T-helper 1 cell treated with Interleukin-12 subunit alpha and Interleukin-12 subunit beta and Interleukin-4 antibody, amounts not matched to agents 30 ng/mL and 1 ng/mL, for 36 hours (primary cell): ENCODE measurements around the gene MVD. TPM values are rescaled to one million over a fixed set of nuclear protein-coding genes. Genes with fewer than 3 reads are reported as not detected.

Experiments
- intact Hi-C: fragments of 100-400 bp; cut with micrococcal nuclease; formaldehyde crosslinking; loops from one replicate; pipeline ENCODE4 v1.15.1; 2024
- total RNA-seq: library from RNA; stranded (reverse); gene quantifications from 2 replicates; pipeline ENCODE4 v1.2.3, GENCODE V29; 2022

Gene MVD
- total RNA-seq, 1 donor from 2014 or later: 86.1 TPM

- intact Hi-C loops: no loop called here
These were observed 16.4 kb downstream of the MVD start for GRCh38 chr16:88646345-88647034.

- intact Hi-C loops: no loop called here
These were observed 16.9 kb downstream of the MVD start for GRCh38 chr16:88645941-88646340.

GRCh38 chr16:88645455-88645854 lies 17.4 kb downstream of the MVD start:
- intact Hi-C loops: no loop called here

- intact Hi-C loops: no loop called here
These were observed 19.3 kb downstream of the MVD start for GRCh38 chr16:88643644-88643932.

GRCh38 chr16:88642881-88643643 lies 19.8 kb downstream of the MVD start:
- intact Hi-C loops: no loop called here

DNA sequence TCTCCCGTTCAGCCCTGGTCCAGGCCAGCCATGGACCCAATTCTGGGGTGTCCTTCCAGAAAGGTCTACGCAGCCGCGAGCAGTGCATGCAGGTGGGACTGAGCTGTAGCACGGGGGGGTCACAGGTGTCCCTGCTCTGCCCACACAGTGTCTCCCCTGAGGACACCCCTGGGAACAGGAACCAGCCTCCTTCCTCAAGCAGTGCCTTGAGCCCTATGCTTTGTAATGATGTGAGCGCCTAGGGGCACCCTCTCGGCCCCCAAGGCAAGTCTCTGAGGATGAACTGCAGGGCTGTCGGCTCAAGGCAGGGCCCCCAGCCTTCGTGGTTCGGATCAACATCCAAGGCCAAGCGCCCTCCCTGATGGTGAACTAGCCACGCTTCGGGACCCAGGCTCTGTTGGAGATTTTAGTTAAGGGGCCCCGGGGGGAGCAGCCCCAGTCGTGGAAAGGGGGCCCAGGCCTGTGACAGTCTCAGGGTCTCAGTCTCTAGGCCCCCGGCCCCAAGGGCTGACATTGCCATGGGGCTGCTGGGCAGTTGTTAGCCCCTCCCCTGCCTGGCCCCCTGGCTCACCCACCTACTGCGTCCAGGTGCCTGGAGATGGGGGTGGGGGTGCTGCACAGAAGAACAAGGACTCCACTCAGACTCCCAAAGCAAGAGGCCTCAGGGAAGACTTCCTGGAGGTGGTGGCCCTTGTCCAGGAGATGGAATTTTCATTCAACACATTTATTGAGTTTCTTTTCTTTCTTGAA lies 22.2 kb downstream of the MVD start:
- intact Hi-C loops: no loop called here

GRCh38 chr16:88640039-88640495 lies 22.8 kb downstream of the MVD start:
- intact Hi-C loops: no loop called here

GRCh38 chr16:88639231-88640038 lies 23.5 kb downstream of the MVD start:
- intact Hi-C loops: loop anchor here (5.0 kb wide), 1 partner anchor 63 kb away; no protein-coding TSS in a partner anchor

GRCh38 chr16:88638323-88639230 lies 24.3 kb downstream of the MVD start, which contains the start of gene IL17C:
TSS of gene IL17C (plus strand) at chr16:88638572. CDS start at chr16:88638642, 70 bp downstream.
- intact Hi-C loops: loop anchor here (5.0 kb wide), 1 partner anchor 64 kb away; no protein-coding TSS in a partner anchor

- intact Hi-C loops: loop anchor here (5.0 kb wide), 1 partner anchor 66 kb away; no protein-coding TSS in a partner anchor
These were observed 26.2 kb downstream of the MVD start for GRCh38 chr16:88636488-88637265.

DNA sequence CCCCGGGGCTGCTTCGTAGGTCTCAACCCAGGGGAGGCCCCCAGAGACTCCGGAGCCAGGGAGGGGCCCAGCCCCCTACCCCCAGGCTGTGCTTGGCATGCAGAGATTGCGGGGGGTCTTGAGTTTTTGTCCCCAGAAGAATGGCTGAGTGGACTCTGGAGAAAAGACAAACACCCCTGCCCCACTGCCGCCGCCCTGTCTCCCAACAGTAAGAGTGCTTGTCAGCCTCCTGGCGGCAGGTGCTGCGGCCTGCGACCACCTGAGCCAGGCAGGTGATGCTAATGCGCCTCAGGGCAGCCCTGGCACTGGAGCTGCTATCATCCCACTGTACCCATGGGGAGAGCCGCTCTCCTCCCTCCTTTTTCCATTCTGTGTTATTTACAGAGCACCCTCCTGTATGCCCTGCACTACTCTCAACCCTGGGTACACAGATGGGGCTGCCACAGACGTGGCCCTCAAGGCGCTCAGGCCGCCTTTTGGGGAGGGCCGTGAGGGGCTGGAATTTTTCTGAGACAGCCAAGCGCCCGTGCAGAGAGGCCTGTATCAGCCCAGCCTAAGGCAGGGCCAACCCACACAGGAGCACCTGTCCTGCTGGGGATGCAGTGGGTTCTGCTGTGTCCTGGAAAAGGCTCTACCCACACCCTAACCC lies 27.1 kb downstream of the MVD start:
- intact Hi-C loops: loop anchor here (5.0 kb wide), 1 partner anchor 67 kb away; no protein-coding TSS in a partner anchor

DNA sequence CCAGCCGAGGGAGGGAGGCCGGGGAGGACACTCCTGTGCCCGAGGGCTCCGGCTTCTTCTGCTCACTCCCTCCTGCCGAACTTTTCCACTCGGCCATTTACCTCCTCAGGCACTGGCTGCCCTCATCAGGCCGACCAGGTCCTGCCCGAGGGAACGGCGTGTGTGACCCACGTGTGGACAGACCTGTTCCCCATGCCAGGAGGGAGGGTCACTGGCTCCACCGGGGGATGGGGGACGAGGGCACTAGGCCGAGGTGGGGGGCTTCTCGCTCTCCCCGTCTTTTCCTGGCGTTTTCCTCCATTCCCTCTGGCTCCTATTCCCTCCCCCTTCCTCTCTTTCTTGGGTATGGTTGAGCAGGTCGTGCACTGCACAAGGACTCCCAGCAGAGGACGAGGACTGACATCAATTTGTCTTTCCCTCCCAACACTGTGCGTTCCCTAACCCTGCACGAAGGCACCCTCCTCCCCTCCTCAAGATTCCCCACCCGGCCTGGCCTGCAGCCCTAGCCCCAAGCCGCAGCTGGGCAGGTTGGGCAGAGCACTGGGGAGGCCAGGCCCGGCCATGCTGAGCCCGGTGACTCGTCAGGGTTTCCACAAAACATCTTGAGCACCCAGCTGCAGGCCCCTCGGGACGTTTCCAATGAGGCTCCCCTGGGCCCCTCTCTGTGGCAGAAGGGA lies 27.8 kb downstream of the MVD start:
- intact Hi-C loops: loop anchor here (1.0 to 5.0 kb wide), 3 partner anchors 16 to 67 kb away; partner anchors contain the start of genes CYBA and MVD

DNA sequence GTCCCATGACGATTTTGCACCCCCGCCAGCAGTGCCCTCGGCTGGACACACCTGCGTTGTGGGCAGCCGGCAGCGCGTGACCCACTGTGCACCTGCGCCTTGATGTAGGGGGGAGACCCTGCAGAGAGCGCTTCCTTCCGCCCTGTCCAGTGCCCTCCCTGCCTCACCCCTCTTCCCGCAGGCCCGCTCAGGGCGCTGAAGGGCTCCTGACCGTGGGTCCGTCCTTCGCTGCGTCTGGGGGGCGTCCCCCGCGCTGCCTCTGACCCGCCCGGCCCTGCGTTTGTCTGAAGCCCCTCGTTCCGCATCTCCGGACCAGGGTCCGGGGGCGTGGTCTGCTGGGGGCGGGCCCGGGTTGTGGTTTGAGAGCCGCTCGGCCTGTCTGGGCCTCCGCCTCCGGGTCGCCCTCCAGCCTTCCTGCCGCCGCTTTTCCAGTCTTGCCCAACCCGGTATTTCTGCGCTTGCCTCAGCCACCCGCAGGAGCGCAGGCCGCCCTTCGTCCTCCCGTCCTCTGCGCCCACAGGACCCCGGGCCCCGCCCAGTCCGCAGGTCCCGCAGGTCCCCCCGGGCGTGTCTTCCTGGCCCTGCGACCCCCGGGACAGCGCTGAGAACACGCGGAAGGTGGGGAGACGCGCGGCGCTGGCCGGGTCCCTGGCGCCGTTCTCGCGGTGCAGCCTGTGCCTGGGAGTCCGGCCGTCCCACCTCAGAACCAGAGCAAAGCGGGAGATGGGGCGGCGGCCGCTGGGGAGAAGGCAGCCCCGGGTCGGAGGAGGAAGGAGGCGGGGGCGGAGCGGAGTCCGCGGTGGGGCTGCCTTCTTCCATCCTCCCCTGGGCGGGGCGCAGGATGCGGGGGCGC lies 28.5 kb downstream of the MVD start:
- intact Hi-C loops: loop anchor here (1.0 kb wide), 2 partner anchors 17 to 29 kb away; partner anchors contain the start of genes CYBA and MVD

DNA sequence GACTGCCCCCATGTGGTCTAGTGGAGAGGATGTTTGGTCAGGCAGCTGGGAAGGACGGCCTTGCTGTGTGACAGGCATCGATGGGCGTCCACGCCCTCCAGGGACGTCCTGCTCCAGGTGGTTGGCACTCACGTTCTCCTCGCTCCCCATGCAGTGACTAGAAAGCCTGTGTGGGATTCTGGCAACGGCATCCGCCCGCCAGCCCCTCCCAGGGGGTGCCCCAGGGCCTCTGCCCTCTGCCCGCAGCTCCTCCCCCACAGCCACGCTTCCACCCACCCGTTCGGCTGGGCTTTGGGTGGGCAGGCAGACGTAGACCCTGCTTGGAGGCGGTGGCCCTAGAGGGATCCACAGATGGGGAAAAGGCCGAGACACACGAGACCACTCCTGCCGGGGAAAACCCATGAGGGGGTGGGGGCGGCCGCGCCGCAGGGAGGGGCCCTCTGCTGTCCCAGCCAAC lies 29.2 kb downstream of the MVD start:
- intact Hi-C loops: loop anchor here (1.0 kb wide), 2 partner anchors 18 to 30 kb away; partner anchors contain the start of genes CYBA and MVD

GRCh38 chr16:88632587-88632930 lies 30.3 kb downstream of the MVD start:
- intact Hi-C loops: no loop called here

DNA sequence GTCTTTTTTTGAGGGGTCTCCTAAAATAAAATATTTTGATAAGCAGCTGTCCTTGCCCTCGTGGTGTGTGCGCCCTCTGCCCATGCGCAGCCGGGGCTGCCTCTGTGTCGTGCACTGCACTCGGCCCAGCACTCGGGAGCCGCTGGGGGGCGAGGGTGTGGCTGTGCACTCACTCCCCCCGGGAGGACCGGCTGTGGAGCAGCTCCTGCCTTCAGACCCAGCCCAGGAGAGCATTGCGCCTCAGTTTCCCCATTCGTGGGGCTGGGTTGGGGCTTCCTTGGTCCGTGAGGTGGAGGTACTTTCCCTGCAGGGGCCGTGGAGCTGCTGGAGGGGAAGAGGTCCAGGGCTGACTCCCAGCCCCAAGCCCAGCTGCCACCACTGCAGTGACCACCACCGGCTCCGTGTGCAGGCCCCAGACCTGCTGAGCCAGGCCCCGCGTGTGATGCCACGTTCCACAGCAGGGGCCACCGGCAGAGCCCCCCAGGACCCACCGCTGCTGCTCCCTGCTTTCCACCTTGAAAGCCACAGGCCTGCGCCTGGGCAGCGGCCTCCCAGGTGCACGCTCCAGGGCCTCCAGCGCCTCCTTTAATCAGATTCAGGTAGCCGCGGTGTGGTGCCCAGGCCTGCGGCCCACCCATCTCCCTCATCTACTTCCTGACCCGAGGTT lies 30.8 kb downstream of the MVD start:
- intact Hi-C loops: no loop called here
